Measurements from ENCODE around the gene PER1.

The PER1 gene, protein sequence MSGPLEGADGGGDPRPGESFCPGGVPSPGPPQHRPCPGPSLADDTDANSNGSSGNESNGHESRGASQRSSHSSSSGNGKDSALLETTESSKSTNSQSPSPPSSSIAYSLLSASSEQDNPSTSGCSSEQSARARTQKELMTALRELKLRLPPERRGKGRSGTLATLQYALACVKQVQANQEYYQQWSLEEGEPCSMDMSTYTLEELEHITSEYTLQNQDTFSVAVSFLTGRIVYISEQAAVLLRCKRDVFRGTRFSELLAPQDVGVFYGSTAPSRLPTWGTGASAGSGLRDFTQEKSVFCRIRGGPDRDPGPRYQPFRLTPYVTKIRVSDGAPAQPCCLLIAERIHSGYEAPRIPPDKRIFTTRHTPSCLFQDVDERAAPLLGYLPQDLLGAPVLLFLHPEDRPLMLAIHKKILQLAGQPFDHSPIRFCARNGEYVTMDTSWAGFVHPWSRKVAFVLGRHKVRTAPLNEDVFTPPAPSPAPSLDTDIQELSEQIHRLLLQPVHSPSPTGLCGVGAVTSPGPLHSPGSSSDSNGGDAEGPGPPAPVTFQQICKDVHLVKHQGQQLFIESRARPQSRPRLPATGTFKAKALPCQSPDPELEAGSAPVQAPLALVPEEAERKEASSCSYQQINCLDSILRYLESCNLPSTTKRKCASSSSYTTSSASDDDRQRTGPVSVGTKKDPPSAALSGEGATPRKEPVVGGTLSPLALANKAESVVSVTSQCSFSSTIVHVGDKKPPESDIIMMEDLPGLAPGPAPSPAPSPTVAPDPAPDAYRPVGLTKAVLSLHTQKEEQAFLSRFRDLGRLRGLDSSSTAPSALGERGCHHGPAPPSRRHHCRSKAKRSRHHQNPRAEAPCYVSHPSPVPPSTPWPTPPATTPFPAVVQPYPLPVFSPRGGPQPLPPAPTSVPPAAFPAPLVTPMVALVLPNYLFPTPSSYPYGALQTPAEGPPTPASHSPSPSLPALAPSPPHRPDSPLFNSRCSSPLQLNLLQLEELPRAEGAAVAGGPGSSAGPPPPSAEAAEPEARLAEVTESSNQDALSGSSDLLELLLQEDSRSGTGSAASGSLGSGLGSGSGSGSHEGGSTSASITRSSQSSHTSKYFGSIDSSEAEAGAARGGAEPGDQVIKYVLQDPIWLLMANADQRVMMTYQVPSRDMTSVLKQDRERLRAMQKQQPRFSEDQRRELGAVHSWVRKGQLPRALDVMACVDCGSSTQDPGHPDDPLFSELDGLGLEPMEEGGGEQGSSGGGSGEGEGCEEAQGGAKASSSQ (N-terminal part only)

DNA sequence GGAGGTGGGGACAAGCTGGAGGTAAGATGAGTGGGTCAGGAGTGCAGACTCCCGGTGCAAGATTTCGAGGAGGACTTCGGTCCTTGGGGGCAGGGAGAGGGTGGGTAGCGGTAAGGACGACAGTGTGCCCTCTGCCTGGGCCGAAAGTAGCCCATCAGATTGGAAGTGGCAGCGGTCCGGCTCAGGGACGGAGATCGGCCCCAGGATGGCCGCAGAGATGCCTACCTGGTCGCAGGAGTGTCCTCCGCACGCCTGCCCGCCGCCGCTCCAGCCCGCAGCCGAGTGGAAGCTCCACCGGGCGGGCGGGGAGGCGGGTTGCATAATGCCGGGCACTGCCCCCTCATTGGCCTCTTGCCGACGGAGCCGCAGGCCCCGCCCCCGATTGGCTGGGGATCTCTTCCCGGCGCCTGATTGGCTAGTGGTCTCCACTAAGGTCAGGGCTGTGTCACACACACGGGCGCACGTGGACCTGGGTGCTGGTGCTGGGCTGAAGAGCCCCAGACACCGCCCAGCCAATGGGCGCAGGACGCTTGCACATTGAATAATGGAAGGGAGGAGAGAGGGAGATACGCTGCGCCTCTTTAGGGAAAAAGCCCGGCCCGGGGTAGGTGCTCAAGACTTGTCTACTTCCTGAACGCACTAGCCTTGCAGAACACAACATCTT lies at the start of gene PER1:
PER1 (minus strand) TSS at position 293 of the 664 bp plus-strand sequence. CDS start 1,698 bp downstream, outside the sequence.
- DNase-seq = peak; percentile 89

DNA sequence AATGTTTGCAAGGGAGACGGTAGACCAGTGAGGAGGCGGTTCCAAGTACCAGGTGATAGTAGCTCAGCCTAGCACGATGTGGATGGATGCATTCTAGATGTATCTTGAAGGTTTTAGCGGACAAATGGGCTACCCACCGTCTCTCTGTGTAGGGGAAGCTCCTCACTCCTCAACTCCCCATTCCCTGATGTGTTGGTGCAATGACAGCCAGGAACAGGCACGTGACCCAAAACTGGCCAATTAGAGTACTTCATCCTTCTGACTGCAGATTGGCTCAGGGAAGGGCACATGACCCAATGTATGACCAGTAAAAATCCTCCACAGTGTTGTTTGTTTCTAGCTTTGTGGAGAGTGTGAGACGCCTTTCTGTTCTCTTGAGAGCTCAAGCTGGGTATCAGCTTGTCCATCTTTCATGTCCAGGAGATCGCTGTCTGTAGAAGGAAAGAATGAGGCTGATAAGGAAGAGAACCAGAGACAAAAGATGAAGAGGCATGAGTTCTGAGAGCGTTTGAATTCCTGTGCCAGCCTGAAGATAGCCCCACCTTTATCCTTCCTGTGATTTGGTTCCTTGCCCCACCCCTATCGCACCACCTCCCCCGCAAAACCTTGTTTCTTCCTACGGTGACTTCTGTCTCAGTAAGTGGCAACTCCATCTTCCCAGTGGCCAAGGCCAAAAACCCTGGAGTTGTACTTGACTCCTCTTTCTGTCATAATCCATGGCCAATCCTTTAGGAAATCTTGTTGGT lies 40.0 kb upstream of the PER1 start:
- peak; percentile 57 for DNase-seq

DNA sequence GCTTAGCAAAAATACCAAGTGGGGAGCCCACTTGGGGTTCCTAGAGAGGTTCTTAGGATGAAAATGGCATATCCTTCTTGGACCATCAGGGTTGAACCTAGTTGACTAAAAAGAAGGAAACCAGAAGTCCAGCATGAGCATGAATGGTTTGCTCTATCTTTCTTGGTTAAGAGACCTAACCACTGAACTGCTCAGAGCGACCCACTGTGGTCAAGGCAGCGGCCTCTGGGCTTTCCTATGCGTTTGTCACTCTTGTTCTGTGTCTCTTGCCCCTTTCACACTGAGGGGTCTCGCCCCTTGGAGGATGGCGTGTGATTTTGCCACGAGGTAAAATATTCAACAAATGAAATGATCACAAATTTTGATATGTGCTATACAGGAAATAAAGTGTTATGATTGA lies 38.3 kb upstream of the PER1 start:
- DNase-seq = no peak

DNA sequence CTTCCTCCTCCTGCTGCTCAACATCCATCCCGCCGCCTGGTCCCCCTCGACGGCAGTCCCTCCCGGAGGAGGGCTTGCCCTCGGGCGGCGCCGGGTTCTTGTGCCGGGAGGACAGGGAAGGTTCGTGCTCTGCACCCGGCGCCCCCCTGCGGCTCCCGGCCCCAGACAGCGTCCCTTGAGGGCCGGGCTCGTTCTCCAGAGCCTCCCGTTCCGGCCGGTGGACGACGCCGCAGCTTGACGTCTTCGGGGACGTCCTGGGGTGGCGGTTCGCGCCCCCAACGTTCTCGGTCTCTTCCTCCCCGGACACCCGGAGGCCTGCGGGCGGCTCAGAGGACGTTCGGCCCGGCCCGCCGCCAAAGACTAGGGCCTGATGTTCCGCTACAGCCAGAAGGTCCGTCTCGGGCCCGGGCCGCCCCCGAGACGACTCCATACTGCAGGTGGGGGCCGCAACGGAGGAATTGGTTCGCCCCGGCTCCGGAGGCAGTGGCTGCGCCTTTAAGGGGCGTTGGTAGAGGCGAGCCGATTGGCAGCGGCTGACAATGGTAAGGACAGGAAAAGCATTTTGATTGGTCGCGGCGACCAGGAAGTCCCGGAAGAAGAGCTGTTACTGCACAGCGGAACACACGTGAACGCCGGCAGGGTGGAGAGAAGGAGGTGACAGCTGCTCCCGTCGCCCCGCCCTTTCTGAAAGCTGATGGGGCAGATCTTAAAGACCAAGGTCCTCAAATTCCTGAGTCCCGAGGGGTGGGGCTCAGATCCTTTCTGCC lies 37.7 kb upstream of the PER1 start, which contains the start of gene BORCS6:
BORCS6 (minus strand) TSS at position 470 of the 767 bp plus-strand sequence; CDS start at position 430, 40 bp downstream.
- peak; percentile 88 for DNase-seq

DNA sequence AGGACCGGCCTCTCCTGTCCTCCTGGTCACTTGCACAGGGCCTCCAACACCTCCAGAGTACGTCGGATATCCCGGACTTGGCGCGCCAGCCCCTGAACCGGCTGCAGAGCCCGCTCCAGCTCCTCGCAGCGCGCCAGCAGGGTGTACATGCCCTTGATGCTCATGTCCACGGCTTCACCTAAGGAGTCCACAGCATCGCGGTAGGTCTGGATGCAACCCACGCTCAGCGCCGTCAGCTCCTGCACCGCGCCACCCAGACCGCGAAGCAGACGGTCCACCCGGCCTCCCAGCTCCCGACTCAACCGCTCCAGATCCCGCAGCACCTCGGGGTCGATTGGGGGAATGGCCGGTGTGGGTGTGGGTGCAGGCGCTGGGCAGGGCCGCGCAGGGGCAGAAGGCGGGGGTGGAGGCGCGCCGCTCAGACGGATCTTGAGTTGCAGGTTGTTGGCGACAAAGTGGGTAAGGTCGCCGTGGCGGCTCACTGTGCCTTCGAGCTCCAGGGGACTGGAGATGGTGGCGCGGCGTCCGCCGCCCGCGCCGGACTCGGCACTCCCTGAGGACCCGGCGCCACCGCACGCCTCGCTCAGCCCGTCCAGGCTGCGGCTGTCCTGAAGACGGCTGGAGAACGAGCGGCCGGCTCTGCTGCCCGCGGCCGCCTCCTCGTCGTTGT lies 37.0 kb upstream of the PER1 start:
- no peak for DNase-seq

DNA sequence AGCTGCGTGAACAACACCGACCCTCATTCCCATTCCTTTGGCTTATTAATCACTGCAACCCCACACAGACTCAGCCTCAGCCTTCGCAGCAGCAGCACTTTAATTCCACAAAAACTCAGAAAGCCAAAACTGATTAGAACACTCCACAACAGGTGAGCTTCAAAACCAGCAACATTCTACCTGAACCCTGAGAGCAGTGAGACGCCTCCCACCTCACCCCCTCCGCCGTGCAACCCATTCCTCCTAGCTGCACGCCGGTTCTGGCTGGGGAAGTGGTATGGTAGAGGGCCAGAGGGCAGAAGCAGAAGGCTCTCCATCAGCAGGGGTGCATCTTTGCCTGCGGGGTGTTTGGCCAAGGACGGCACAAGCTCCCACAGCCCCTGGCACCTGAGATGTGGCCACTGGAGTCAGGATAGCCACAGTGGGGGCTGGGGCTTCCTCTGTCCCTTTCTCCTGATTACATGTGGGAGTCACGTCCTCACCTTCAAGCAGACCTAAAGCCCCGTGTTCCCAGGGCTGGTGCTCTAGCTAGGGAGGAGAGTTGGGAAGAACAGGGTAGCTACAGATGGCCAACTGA lies 36.1 kb upstream of the PER1 start:
- DNase-seq = no peak

DNA sequence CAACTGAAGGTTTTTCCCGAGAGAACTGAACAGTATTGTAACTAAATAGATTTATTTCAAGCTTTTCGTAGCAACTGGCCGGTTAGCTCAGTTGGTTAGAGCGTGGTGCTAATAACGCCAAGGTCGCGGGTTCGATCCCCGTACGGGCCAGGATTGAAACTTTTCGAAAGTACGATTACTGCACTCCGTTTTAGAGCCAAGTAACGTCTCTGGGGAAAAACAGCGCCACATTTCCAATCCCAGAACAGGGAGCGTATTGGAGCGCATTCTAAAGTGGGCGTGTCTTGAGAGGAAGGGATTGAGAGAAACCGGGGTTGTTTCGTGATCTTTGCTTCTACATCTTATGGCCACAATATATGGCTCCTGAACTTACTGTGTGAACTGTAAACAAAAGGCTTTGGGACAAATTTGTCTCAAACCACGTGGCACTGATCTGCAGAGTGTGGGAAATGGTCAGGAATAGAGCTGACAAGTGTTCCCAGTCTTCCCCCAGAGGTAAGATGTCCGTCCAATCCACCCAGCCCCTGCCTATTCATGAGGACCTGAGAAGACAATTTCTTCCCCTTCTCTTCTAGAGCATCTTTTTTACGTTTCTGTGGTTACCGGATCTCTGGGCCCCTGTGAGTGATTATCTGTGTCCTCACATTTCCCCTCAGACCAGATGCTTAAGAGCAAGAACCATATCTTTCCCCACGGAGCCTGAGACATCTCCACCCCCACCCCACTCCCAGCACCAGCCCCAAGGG lies 35.5 kb upstream of the PER1 start:
- peak; percentile 91 for DNase-seq

DNA sequence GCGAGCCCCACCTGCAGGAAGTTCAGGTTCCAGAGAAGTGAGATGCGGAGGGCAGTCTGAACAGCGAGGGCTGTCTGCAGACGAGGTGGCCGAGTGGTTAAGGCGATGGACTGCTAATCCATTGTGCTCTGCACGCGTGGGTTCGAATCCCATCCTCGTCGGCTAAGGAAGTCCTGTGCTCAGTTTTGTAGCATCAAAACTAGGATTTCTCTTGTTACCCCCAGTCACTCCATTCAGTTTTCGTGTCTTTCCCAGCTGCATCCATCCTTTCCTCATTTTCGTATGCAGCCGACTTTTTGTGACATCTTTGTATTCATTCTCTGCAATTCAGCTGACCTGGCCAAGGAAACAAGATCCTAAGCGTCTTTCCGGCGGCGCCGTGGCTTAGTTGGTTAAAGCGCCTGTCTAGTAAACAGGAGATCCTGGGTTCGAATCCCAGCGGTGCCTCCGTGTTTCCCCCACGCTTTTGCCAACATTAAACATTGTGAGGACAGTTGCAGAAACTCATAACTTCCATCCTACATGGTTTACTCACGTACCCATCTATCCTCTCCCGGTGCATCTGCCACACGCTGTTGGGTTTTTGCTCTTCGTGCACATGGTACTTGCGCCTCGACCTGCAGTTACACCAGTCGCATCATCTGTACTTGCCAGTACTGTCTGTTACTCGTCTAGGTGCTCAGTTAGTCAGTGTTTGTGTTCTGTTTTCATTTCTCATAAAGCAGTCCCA lies 34.7 kb upstream of the PER1 start:
- DNase-seq = peak; percentile 97

DNA sequence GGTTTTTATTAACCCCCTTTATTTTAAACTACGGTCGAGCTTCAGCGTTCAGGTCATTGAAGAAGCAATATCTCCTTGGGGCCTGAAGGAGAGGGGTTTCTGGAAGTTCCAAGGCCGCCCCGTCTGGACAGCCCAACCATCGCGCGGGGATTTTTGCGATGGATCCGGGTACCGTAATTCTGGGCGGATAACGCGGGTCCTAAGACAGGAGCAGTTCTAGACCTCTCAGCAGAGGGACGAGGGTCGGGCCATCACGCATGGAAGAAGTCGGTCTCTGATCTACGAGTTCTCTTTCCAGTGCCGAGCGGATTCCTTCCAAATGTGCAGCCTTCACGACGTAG lies 34.2 kb upstream of the PER1 start:
- DNase-seq = no peak

DNA sequence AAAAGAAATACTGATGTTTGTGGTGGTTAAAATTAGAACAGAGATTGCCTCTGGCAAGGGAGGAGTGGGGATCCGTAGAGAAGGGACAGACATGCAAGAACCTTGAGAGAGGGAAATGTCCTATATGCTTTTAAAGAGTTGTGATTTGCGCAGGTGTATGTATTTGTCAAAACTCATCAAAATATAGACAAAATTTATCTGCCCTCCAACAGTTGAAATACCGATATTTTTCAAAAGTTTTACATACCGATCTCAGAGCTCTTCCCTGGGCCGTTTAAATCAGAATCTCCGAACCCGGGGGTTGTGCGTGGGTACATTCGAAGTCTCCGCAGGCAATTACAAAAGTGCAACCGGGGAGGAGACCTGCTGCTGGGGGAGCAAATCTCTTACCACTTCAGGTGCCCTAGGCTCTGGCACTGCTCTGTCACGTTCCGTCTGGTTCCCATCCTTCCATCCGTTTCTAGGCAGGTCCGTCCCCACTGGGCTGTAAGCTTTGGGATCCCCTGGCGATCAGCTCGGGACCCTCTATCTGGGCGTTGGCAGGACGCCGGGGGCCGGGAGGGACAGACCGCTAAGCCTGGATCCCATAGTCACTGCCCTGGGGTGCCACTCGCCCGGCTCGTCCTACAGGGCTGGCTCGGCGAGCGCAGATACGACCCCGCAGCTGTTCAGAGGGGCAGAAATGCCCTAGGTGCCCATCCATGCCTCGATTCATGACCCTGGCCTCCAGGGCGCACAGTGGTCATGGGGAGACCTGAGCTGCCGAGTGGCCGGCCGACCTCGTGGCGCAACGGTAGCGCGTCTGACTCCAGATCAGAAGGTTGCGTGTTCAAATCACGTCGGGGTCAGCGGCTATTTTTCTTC lies 33.6 kb upstream of the PER1 start:
- DNase-seq = peak; percentile 98

DNA sequence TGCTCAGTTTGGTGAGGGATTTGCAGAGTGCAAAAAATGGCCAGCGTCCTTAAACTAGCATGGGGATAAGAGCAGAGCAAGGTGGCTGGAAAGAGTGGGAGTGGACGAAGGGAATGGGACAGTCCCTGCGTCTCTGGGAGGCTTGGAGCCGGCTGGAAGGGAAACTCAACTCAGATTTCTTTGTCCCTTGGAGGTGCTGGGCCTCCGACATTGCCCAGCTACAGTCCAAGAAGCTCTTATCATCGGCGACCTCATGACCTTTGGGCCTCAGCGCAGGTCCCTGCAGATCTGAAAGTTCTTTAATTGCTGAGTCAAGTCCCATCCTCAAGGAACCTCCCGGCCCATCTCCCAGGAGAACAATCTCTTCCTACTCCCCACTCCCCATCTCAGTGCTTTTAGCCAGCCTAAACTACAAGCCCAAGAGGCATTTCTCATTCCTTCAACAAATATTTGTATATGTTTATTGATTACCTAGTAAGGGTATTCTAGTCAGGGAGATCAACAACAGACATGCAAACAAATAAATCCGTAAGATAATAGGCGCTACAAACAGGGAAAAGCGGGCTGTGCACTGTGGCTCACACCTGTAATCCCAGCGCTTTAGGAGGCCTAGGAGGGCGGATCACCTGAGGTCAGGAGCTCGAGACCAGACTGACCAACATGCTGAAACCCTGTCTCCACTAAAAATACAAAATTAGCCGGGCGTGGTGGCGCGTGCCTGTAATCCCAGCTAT lies 25.0 kb upstream of the PER1 start:
- DNase-seq = no peak

DNA sequence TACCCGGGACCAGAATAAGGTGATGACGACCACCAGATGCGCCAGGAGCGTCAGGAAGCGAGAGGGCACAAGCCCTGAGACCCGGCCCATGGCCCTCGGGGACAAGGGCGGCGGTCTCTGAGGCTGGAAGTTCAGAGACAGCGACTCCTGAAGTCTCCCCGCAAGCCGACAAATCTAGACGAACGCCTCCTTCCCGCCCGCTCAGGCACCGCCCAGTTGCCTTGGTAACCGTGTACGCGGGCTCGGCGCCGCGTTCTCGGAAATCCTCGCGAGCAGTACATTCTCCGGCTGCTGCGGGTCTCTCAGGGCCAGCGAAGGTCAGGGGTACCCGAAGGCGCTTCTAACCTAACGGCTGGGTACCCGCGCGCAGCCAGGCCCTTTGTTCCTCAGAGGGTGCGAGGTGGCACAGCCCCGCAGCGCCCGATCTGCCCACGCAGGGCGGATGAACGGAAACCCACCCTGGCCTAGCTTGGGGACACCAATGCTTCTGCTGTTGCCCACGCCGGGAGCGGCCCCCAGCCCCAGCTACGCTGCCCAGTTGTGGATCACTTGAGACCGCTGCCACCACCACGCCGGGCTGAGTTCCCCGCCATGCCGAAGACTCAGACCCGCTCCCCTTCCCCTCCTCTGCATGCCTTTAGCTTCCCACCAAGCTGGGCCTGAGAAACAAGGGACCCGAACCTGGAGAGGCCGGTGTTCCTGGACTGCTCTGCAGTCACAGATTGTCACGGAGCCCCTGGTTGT lies 24.2 kb upstream of the PER1 start, which contains the start of gene TMEM107:
TMEM107 (minus strand) TSS at position 184 of the 744 bp plus-strand sequence; CDS start at position 90, 94 bp downstream.
- DNase-seq = peak; percentile 87

DNA sequence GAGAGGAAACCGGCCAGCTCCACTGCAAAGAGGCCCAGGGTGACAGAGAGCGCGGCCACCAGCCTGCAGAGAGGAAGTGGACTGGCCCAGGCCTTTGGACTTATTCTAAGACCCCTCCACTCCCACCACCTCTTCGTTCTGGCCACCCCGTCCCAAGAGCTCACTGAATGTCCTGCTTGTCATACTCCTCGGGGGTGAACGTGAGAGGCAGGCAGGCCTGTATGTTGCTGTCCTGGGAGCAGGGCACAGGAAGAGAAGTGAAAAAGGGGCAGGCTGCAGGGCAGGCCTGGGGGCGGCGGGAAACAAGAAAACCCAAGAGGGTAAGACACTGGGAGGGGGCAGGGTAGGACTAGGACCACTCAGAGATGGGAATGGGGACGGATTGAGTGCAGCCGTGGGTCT lies 23.6 kb upstream of the PER1 start:
- no peak for DNase-seq

DNA sequence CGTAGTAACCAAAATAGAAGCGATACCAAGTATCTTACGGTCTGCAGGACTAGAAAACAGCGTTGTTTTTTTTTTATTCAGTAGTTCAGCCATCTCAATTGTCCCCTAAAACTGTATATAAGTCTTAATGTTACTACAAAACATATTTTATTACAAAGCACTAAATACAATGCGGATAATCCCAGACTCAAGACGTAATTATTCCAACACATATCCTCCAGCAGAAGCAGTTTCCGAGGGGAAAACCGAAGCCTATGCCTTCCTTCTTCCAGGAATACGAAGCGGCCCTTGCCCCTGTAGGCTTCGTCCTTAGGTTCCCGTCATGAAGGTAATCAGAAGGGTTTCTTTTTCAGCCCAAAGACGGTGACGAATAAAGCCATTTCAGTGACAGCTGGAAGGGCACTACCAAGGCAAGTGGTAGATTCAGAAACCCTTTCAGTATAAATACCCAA lies 21.7 kb upstream of the PER1 start:
- DNase-seq = no peak

DNA sequence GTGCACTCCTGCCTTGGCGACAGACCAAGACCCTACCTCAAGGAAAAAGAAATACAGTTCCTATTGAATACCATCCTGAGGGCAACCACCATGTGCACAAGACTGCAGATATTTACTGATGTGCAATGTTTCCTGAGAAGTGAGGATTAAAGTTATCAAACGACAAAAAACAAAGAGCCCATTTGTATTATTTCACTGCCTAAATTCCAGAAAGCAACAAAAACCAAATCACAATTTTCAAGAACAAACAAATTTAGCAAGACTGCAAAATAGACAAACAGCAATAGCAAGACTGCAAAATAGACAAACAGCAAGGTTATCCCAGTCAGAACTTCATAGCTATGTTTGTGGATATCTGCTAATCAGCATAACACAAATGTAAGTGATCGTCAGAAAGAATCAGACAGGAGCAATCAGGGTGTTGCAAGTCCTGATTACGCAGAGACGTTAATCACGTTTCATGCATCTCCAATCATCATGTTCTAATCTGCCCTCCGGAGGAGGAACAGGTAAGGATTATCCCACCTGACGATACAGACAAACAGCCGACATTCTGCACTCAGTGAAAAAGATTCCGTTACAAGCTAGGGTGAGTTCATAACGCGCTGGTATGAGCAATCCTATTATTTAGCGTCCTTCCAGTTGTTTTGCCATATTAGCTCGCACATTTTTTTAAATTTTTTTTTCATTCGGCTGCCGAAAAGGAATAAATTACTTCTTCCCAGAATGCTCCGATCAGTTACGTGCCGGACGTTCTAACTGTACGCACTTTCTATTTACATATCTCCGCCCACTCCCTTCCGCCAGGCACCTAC lies 21.1 kb upstream of the PER1 start:
- DNase-seq = peak; percentile 61
